HG03025 (cell line): ENCODE data around the gene SYTL4.
A peak's percentile ranks its signal among the peaks of the same experiment; 100 is the strongest.

ENCODE experiments used
- ATAC-seq: cut with Tn5 transposase; IDR thresholded peaks from one replicate; pipeline ENCODE4 v1.9.1; 2021; ENCODE audit warnings: mild to moderate bottlenecking, moderate library complexity; ENCODE audit not compliant: unreplicated experiment, low FRiP score

Gene SYTL4

GRCh38 chrX:100649550-100650356, 82.2 kb downstream of the SYTL4 start:
- ATAC-seq: no peak

- no peak for ATAC-seq
Measured at GRCh38 chrX:100648458-100649417, 83.2 kb downstream of the SYTL4 start.

- no peak for ATAC-seq
Measured at GRCh38 chrX:100647739-100648138, 84.2 kb downstream of the SYTL4 start.

GRCh38 chrX:100647095-100647494, 84.8 kb downstream of the SYTL4 start:
- no peak for ATAC-seq

GRCh38 chrX:100645106-100645505, 86.8 kb downstream of the SYTL4 start:
- ATAC-seq: no peak

GRCh38 chrX:100643956-100644860, 87.7 kb downstream of the SYTL4 start, which contains the start of gene SRPX2:
TSS of gene SRPX2 (plus strand) at chrX:100644199. CDS start at chrX:100646323, 2,124 bp downstream.
- ATAC-seq: no peak

- no peak for ATAC-seq
Measured at GRCh38 chrX:100643212-100643611, 88.7 kb downstream of the SYTL4 start.

GRCh38 chrX:100642290-100642689, 89.6 kb downstream of the SYTL4 start:
- ATAC-seq: no peak

- peak; percentile 70 for ATAC-seq
Measured at GRCh38 chrX:100636321-100636991, 95.5 kb downstream of the SYTL4 start, which contains the start of gene TSPAN6. TSS of gene TSPAN6 (minus strand) at chrX:100636806. CDS start at chrX:100636694, 112 bp downstream.

GRCh38 chrX:100635989-100636320, 96.0 kb downstream of the SYTL4 start:
- no peak for ATAC-seq

GRCh38 chrX:100635040-100635439, 96.9 kb downstream of the SYTL4 start:
- ATAC-seq: no peak

- peak; percentile 94 for ATAC-seq
Measured at GRCh38 chrX:100625985-100626491, 105.9 kb downstream of the SYTL4 start.
